HCT116 (cell line): ENCODE data around the gene DEXI.

ENCODE experiments used
- EZH2 ChIP-seq: fragments of 200-600 bp; sonication (generic); IDR thresholded peaks from 2 replicates; pipeline ENCODE4 v1.6.1; 2017; ENCODE audit warnings: antibody characterized with exemption, mixed run types
- EZH2phosphoT487 ChIP-seq: fragments of 200-600 bp; IDR thresholded peaks from 2 replicates; pipeline ENCODE4 v1.6.1; 2018; ENCODE audit warnings: antibody characterized with exemption, borderline replicate concordance
- POLR2A ChIP-seq: IDR thresholded peaks from 2 replicates; pipeline ENCODE4 v1.7.0; 2011; ENCODE audit warnings: borderline replicate concordance; ENCODE audit not compliant: insufficient read depth, insufficient read length; ENCODE audit errors: extremely low read depth
- RAD21 ChIP-seq: IDR thresholded peaks from 2 replicates; pipeline ENCODE4 v1.6.1; 2012; ENCODE audit warnings: low read depth, mild to moderate bottlenecking
- SIN3A ChIP-seq: IDR thresholded peaks from 2 replicates; pipeline ENCODE4 v1.6.1; 2012; ENCODE audit warnings: low read depth
- SP1 ChIP-seq: IDR thresholded peaks from 2 replicates; pipeline ENCODE4 v1.6.1; 2012; ENCODE audit warnings: low read depth
- YY1 ChIP-seq: IDR thresholded peaks from 2 replicates; pipeline ENCODE4 v1.6.1; 2011; ENCODE audit warnings: low read length, low read depth, moderate library complexity, mild to moderate bottlenecking; ENCODE audit not compliant: insufficient replicate concordance; ENCODE audit errors: extremely low read depth
- ZNF274 ChIP-seq: fragments of 200-500 bp; sonication (Bioruptor generic); IDR thresholded peaks from 2 replicates; pipeline ENCODE4 v1.6.1; 2014; ENCODE audit warnings: mild to moderate bottlenecking, low read depth, low read length, inconsistent platforms
- TF ChIP-seq, protein P1 (sequence below), 3 experiments: fragments of 200-600 bp in 1 of 3; sonication (generic) in 1 of 3; IDR thresholded peaks in 2 of 3; conservative IDR thresholded peaks in 1 of 3; 2 replicates each; pipeline ENCODE4 v1.5.1; 2012 to 2017; ENCODE audit warnings: low read depth in 2 of 3, low read length in 2 of 3, antibody characterized with exemption in 1 of 3, borderline replicate concordance in 1 of 3, control low read depth in 1 of 3, mild to moderate bottlenecking in 1 of 3, mixed read lengths in 1 of 3, mixed run types in 1 of 3, moderate library complexity in 1 of 3; ENCODE audit not compliant: insufficient read depth in 1 of 3
- TF ChIP-seq, protein P2 (sequence below): IDR thresholded peaks from 2 replicates; pipeline ENCODE4 v1.6.1; 2012; ENCODE audit warnings: low read depth

DNA sequence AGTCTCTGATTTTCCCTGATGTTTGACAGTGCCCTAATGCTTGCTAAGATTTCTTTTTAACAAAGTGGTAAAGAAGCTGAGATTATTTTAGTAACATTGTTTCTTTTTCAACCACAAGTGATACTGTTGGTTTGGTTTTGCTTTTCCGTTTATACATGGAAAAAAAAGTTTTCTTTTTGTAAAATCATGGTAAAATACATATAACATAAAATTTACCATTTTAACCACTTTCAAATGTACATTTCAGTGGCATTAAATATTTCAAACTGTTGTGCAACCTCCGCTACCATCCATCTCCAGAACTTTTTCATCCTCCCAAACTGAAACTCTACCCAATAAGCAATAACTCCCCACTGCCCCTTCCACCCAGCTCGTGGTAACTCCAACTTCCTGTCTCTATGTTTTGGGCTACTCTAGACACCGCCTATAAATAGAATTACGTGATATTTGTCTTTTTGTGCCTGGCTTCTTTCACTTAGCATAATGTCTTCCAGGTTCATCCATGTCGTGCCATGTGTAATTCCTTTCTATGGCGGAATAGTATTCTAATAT, 60.7 kb downstream of the DEXI start:
- TF ChIP-seq EZH2 (no peak), SP1 (no peak), RAD21 (no peak), ZNF274 (no peak), POLR2A (no peak), SIN3A (no peak), EZH2phosphoT487 (no peak), YY1 (no peak)
- TF ChIP-seq, protein P1, sequence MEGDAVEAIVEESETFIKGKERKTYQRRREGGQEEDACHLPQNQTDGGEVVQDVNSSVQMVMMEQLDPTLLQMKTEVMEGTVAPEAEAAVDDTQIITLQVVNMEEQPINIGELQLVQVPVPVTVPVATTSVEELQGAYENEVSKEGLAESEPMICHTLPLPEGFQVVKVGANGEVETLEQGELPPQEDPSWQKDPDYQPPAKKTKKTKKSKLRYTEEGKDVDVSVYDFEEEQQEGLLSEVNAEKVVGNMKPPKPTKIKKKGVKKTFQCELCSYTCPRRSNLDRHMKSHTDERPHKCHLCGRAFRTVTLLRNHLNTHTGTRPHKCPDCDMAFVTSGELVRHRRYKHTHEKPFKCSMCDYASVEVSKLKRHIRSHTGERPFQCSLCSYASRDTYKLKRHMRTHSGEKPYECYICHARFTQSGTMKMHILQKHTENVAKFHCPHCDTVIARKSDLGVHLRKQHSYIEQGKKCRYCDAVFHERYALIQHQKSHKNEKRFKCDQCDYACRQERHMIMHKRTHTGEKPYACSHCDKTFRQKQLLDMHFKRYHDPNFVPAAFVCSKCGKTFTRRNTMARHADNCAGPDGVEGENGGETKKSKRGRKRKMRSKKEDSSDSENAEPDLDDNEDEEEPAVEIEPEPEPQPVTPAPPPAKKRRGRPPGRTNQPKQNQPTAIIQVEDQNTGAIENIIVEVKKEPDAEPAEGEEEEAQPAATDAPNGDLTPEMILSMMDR (IDR thresholded peaks at IDR 0.05 in 2 of 3, conservative IDR thresholded peaks at IDR 0.05 in 1 of 3; ENCODE audit: borderline replicate concordance in 1 of 3, insufficient read depth in 1 of 3, low read depth in 2 of 3, low read length in 2 of 3), result no peak
- TF ChIP-seq, protein P2, sequence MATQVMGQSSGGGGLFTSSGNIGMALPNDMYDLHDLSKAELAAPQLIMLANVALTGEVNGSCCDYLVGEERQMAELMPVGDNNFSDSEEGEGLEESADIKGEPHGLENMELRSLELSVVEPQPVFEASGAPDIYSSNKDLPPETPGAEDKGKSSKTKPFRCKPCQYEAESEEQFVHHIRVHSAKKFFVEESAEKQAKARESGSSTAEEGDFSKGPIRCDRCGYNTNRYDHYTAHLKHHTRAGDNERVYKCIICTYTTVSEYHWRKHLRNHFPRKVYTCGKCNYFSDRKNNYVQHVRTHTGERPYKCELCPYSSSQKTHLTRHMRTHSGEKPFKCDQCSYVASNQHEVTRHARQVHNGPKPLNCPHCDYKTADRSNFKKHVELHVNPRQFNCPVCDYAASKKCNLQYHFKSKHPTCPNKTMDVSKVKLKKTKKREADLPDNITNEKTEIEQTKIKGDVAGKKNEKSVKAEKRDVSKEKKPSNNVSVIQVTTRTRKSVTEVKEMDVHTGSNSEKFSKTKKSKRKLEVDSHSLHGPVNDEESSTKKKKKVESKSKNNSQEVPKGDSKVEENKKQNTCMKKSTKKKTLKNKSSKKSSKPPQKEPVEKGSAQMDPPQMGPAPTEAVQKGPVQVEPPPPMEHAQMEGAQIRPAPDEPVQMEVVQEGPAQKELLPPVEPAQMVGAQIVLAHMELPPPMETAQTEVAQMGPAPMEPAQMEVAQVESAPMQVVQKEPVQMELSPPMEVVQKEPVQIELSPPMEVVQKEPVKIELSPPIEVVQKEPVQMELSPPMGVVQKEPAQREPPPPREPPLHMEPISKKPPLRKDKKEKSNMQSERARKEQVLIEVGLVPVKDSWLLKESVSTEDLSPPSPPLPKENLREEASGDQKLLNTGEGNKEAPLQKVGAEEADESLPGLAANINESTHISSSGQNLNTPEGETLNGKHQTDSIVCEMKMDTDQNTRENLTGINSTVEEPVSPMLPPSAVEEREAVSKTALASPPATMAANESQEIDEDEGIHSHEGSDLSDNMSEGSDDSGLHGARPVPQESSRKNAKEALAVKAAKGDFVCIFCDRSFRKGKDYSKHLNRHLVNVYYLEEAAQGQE, result no peak
